ENCODE results near the gene LRP10.
"Not testable (repeated sequence)": the region's sequence is repeated elsewhere in the genome, so short reads cannot be mapped to it uniquely, and the experiment has no call there.

Gene LRP10, protein sequence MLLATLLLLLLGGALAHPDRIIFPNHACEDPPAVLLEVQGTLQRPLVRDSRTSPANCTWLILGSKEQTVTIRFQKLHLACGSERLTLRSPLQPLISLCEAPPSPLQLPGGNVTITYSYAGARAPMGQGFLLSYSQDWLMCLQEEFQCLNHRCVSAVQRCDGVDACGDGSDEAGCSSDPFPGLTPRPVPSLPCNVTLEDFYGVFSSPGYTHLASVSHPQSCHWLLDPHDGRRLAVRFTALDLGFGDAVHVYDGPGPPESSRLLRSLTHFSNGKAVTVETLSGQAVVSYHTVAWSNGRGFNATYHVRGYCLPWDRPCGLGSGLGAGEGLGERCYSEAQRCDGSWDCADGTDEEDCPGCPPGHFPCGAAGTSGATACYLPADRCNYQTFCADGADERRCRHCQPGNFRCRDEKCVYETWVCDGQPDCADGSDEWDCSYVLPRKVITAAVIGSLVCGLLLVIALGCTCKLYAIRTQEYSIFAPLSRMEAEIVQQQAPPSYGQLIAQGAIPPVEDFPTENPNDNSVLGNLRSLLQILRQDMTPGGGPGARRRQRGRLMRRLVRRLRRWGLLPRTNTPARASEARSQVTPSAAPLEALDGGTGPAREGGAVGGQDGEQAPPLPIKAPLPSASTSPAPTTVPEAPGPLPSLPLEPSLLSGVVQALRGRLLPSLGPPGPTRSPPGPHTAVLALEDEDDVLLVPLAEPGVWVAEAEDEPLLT

DNA sequence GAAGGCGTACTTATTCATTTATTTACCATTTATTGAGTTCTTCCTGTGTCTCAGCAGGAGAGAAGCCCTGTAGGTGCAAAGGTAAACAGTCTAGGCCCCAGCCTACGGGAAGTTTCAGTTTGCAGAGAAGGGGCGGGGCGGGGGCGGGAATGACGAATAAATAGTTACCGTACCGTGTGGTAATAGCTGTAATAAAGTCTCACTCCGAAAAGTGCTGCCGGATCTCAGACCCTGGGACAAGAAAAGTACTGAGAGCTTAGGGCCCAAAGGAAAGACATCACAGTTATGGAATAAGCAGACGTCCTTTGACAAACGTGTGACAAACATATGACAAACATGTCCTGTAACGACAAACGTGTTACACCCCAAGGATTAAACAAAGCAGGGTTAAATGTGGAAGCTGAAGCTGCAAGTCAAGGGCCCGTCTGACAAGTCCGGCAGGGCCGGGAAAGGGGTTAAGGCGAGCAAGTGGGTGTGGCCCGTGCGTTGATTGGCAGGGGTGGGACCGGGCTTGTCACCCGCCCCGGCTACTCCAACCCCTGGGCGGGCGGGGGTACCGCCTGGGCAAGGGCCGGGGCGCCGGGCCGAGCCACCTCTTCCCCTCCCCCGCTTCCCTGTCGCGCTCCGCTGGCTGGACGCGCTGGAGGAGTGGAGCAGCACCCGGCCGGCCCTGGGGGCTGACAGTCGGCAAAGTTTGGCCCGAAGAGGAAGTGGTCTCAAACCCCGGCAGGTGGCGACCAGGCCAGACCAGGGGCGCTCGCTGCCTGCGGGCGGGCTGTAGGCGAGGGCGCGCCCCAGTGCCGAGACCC is at the start of gene LRP10:
LRP10 (plus strand) TSS at position 517 of the 809 bp plus-strand sequence. CDS start 564 bp downstream, outside the sequence.
- DNase-seq (ENCODE audit: low spot score): peak; percentile 93

GRCh38 chr14:22822016-22822570 is 49.4 kb upstream of the LRP10 start:
- DNase-seq (ENCODE audit: low spot score): no peak

DNA sequence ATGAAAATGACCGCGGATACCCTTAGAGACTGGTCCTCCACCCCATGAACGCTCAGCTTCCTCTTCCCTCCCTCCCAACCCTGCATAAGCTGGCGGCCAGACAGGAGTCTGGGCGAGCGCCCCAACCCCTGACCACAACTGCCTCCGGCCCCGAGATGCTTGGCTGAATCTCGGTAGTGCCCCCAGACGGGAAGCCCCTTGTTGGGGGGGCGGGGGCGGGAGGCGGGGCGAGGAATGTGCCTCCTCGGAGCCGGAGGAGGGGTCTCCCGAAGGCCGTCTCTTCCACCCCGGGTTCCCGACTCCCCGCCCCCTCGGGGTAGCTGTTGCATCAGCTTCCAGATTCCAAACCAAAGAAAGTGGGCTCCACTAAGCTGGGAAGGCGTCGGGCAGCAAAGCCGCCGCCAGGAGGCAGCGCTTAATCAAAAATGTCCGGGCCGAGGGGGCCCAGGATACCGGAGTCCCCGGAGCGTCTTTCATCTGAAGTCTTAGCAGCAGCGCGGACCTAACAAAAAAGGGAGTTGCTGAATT is 48.9 kb upstream of the LRP10 start:
- peak; percentile 91 for DNase-seq (ENCODE audit: low spot score)

GRCh38 chr14:22824711-22825359 is 46.7 kb upstream of the LRP10 start:
- no peak for DNase-seq (ENCODE audit: low spot score)

- DNase-seq (ENCODE audit: low spot score): not testable (repeated sequence)
Measured at GRCh38 chr14:22829076-22829660, 42.4 kb upstream of the LRP10 start.

GRCh38 chr14:22829661-22830442 is 41.7 kb upstream of the LRP10 start, which contains the start of gene MRPL52:
TSS of gene MRPL52 (plus strand) at chr14:22829887. CDS start at chr14:22829913, 26 bp downstream.
- peak; percentile 92 for DNase-seq (ENCODE audit: low spot score)

GRCh38 chr14:22830443-22831010 is 41.0 kb upstream of the LRP10 start:
- DNase-seq (ENCODE audit: low spot score): no peak

DNA sequence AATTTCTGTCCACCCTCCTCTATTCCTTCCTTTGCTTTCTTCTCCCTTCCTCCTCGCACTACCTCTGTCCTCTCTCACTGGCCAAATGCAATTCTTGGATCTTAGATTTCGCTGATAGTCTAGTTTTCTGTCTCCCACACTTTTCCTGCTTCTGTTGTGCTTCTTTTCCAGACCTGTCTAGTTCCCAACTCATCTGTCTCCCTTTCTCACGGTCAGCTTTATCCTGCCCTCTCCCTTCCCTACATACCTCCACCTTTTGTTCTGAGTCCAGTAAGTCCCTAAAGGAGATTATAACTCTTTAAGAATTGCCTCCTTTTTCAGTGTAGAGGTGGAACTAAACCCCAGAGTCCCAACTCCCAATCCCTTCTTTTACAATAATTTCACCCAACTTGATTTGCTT is 36.0 kb upstream of the LRP10 start:
- no peak for DNase-seq (ENCODE audit: low spot score)

DNA sequence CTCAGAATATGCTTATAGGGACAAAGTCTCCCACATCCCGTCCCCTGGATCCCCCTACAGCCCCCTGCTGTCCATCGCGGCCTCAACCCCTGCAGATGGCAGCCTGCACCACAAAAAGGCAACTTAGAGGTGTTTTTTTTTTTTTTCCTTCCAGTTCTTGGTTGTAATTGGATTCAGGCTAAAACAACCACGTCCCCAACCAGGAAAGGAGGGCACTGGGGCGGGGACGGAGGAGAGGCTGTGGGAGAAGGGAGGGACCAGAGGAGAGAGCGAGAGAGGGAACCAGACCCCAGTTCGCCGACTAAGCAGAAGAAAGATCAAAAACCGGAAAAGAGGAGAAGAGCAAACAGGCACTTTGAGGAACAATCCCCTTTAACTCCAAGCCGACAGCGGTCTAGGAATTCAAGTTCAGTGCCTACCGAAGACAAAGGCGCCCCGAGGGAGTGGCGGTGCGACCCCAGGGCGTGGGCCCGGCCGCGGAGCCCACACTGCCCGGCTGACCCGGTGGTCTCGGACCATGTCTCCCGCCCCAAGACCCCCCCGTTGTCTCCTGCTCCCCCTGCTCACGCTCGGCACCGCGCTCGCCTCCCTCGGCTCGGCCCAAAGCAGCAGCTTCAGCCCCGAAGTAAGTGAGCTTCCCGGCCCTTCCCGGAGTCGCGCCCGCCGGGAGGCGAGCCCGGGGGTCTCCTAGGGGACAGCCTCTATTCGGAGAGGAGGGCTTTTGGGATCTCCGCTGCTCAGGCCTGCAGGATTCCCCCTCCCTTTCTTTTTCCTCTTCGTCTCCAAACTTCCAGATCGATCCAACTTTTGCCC is 35.0 kb upstream of the LRP10 start, which contains the start of gene MMP14:
MMP14 (plus strand) TSS at position 285 of the 813 bp plus-strand sequence; CDS start at position 518, 233 bp downstream.
- DNase-seq (ENCODE audit: low spot score): peak; percentile 87

DNA sequence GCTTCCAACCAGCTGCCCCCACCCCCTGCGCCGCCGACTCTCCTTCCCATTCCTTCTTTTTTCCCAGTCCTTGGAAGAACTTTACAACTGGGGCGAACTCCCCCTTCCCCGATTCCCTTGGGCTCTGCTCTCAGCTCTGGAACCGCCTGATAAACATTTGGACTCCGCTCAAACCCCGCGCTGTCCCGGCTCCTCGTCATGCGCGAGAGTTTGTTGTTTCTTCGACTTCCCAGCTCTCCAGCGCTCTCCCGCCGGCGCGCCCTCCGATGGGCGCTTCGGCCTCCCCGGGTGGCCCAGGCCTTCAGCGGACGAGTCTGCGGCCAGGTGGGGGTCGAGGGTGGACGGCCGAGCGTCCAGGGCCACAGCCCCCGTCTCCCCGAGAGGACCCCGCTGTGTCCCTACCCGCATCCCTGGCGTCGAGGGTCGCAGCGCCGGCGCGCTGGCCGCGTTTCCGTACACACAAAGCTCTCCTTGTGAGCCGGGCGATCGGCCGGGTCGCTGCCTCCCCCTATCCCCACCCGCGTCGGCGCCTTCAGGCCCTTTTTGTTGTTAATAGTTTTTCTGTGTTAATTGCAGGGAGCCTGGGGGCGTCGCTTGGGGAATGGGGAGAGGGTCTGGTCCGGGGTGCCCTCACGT is 34.3 kb upstream of the LRP10 start:
- DNase-seq (ENCODE audit: low spot score): peak; percentile 79

- DNase-seq (ENCODE audit: low spot score): no peak
Measured at GRCh38 chr14:22837750-22838538, 33.6 kb upstream of the LRP10 start.

- DNase-seq (ENCODE audit: low spot score): no peak
Measured at GRCh38 chr14:22838631-22839041, 32.9 kb upstream of the LRP10 start.

GRCh38 chr14:22839159-22839779 is 32.3 kb upstream of the LRP10 start:
- no peak for DNase-seq (ENCODE audit: low spot score)

DNA sequence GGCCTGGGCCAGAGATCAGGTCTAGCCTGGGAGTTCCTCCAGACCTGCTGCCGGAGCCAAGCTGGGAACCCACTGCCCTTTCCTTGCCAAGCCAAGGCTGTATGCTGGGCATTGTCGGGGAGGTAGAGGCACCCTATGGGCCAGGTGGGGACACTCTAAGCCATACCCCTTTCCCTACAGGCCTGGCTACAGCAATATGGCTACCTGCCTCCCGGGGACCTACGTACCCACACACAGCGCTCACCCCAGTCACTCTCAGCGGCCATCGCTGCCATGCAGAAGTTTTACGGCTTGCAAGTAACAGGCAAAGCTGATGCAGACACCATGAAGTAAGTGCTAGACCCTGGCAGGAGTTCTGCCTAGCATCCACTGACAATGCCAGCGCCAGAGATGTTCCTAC is 30.2 kb upstream of the LRP10 start:
- no peak for DNase-seq (ENCODE audit: low spot score)

DNA sequence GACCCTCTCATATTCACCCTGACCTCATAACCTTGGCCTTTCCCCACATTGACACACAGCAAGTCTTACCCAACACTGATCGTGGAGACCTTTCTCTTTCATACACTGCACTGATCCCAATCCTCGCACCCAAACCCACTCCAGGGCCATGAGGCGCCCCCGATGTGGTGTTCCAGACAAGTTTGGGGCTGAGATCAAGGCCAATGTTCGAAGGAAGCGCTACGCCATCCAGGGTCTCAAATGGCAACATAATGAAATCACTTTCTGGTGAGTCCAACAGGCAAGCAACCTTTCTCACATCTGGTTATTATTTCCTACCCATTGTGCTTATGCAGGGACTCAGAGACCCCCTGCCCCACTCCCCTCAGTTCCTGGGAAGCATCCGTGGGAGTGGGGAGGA is 29.8 kb upstream of the LRP10 start:
- DNase-seq (ENCODE audit: low spot score): no peak

- no peak for DNase-seq (ENCODE audit: low spot score)
Measured at GRCh38 chr14:22842211-22843122, 29.1 kb upstream of the LRP10 start.
